LoVo (cell line): ENCODE data around the gene STRA6.
"Not testable (repeated sequence)": the region's sequence is repeated elsewhere in the genome, so short reads cannot be mapped to it uniquely, and the experiment has no call there.

Source experiments
- DNase-seq: peaks from one replicate; pipeline ENCODE4 v3.0.0-alpha.2; 2016; ENCODE audit warnings: low spot score

The STRA6 gene

DNA sequence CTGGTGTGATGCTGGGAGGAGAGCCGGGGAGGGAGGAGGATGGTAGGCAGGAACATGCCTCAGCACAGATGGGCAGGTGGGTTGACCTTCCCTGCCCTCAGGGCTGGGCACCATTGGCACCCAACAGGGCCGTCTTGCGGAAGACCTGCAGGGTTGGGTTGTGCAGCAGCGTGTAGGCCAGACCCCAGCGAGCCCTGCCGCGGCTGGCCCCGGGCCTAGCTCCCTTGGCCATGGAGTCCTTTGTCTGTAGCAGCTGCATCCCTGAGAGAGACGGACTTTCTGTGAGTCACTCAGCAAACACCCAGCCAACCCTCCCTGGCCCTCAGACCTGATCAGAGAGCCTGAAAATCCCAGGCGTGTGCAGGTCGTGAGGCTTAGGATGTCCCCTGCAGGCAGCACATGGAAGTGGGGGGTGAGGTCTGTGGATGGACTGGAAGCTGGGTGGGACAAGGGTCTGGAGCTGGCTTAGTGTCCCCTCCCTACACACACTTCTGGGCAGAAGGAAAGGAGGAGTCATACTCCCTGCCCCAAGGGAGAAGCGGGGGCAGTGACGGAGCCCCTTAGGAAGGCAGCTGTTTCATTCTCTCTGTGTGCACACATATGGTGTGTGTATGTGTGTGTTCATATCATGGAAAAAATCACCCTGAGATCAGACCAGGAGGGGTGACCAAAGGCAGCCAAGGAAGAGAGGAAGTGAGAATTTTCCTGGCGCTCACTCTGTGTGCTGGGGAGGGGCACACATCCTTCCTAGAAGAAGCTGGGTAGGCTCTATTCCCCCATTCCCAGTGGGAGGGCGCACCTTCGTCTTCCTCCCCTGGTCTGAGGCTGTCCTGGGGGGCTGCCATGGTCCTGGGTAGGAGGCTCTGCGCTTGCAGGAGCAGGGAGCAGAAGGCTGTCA, 22.4 kb downstream of the STRA6 start:
- DNase-seq = no peak

DNA sequence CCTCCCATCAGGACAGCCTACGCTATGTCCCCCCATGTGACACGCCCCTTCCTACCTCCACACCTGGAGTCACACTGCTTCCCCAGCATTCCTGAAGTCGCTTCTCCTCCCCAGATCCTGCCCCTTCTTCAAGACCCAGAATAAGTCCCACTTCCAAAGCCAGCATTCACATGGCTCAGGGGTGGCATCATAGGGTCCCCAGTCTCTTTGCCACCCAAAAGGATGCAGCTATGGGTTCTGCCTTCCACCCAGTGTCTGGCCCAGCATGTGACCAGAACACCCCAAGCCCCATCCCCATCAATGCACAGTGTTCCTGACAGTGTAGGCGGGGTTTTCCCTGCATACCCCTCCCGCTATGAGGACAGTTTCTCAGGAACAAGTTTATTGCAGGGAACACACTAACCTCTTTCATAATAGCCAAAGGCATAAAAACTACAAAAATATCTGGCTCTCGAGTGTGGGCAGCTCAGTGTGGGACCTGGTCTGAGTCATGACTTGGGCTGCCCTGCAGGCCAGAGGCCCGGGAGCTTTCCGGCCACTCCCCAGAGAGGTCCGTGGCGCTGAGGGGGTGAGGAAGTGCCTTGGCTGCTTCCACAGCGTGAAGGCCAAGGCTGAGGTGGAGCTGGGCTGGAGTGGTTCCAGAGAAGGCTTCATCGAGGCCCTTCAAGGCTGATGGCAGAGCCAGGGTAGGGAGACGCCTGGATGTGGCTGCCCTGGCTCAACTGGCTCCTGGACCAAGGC, 23.3 kb downstream of the STRA6 start:
- peak; percentile 56 for DNase-seq

DNA sequence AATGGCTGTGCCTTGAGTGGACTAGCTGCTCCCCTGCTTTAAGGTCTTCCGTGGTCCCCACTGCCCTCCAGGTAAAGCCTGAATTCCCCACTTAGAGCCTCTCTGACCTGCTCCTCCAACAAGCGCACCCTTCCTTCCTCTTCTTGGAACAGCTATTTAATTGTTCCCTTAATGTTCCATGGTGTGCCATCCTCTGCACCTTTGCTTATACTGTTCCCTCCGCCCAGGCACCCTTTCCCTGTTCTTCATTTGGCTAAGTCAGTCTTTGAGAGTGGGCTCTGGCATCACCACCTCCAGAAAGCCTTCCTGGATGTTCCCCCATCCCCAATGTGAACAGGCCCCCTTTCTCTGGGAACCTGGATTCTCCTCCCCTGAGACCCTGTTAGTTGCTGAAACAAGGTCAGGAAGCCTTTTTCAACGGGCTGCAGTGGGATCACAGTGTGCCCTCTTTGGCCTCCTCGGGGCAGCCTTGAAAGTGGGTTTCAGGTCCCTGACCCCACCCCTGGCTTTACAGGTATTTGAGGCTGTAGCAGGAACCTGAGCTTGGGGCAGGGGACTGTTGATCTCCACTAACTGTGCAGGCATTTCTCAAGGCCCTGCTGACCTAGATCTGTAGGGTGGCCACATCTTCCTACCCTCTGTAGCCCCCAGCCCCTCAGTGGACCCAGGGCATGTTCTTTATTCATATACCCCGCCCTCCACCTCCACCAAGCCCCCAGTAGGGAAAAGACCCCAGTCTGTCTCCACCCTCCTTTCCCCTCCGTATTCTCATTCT, 24.1 kb downstream of the STRA6 start:
- DNase-seq = no peak

DNA sequence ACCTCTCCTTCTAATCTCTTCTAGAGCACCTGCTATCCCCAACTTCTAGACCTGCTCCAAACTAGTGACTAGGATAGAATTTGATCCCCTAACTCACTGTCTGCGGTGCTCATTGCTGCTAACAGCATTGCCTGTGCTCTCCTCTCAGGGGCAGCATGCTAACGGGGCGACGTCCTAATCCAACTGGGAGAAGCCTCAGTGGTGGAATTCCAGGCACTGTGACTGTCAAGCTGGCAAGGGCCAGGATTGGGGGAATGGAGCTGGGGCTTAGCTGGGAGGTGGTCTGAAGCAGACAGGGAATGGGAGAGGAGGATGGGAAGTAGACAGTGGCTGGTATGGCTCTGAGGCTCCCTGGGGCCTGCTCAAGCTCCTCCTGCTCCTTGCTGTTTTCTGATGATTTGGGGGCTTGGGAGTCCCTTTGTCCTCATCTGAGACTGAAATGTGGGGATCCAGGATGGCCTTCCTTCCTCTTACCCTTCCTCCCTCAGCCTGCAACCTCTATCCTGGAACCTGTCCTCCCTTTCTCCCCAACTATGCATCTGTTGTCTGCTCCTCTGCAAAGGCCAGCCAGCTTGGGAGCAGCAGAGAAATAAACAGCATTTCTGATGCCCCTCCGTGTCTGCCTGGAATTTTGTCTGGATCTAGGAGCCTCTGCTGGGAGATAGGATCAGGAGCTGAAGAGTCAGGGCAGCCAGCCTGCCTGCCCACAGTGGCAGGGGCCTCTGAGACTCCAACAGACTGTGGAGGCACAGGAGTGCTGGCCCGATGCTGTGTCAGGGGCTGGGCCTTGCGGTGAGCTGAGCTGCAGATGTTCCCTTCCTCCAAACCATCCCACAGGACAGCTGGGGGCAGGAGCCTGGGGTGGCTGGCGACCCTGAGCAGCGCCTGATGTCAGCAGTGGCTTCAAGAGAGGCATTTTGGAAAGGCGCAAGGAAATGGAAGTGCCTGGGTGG, 26.0 kb downstream of the STRA6 start:
- DNase-seq = no peak

DNA sequence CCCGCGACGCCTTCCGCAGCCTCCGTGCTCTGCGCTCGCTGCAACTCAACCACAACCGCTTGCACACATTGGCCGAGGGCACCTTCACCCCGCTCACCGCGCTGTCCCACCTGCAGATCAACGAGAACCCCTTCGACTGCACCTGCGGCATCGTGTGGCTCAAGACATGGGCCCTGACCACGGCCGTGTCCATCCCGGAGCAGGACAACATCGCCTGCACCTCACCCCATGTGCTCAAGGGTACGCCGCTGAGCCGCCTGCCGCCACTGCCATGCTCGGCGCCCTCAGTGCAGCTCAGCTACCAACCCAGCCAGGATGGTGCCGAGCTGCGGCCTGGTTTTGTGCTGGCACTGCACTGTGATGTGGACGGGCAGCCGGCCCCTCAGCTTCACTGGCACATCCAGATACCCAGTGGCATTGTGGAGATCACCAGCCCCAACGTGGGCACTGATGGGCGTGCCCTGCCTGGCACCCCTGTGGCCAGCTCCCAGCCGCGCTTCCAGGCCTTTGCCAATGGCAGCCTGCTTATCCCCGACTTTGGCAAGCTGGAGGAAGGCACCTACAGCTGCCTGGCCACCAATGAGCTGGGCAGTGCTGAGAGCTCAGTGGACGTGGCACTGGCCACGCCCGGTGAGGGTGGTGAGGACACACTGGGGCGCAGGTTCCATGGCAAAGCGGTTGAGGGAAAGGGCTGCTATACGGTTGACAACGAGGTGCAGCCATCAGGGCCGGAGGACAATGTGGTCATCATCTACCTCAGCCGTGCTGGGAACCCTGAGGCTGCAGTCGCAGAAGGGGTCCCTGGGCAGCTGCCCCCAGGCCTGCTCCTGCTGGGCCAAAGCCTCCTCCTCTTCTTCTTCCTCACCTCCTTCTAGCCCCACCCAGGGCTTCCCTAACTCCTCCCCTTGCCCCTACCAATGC, 27.1 kb downstream of the STRA6 start:
- no peak for DNase-seq

DNA sequence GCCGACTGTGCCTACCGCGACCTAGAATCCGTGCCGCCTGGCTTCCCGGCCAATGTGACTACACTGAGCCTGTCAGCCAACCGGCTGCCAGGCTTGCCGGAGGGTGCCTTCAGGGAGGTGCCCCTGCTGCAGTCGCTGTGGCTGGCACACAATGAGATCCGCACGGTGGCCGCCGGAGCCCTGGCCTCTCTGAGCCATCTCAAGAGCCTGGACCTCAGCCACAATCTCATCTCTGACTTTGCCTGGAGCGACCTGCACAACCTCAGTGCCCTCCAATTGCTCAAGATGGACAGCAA, 27.7 kb downstream of the STRA6 start:
- DNase-seq = no peak

DNA sequence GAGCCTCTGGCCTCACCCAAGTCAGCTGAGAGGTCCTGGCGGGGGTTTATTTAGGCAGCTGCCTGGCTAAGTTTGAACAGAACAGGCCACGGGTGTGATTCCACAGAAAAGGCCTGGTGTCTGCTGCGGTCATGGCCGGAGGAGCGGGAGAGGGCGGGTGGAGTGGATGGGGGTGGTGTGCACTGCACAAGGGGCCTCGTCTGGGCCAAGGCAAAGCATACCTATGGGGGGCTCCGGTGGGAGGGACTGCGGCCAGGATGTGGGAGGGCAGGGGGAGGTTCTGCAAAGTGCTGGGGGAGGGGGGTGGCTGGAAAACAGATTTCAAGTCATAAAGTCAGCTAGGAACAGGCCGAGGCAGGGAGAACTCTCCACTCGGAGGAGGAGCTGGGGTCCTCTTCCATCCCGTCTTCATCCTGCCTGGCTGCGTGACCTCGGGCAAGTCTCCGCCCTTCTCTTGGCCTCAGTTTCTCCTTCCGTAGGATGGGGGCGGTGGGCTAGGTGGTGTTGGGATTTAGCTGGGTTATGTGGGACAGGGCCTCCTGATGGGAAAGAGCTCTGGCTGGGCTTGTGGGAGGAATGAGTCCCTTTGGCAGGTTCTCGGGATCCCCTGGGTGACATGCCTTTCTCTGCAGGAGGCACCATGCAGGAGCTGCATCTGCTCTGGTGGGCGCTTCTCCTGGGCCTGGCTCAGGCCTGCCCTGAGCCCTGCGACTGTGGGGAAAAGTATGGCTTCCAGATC, 28.2 kb downstream of the STRA6 start:
- no peak for DNase-seq

DNA sequence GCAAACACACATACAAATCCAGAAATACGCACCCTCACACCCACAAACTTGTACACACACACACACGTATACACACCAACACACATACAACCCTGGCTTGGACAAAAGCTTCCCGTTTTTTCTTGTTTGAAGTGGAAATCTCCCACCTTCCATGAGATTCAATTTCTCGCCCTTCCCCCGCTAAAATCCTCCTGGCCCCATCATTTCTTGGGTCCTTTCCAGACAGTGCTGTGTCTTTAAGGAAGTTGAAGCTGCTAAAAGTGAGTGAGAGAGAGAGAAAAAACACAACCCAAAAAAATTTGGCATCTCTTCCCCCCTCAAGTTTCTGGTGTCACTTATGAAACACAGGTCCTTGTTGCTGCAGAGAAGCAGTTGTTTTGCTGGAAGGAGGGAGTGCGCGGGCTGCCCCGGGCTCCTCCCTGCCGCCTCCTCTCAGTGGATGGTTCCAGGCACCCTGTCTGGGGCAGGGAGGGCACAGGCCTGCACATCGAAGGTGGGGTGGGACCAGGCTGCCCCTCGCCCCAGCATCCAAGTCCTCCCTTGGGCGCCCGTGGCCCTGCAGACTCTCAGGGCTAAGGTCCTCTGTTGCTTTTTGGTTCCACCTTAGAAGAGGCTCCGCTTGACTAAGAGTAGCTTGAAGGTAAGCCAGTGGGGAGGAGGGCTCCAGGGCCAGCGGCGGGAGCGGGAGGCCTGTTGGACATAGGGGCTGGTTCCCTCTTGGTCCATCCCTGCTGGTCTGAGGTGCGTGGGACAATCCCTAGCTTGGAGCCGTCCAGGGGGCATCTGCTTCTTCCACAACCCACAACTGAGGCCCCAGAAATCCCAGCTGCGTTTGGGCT, 29.0 kb downstream of the STRA6 start, which contains the start of gene ISLR:
TSS of gene ISLR (plus strand) at position 331 of the 839 bp plus-strand sequence. CDS start 1,149 bp downstream, outside the sequence.
- DNase-seq = no peak

DNA sequence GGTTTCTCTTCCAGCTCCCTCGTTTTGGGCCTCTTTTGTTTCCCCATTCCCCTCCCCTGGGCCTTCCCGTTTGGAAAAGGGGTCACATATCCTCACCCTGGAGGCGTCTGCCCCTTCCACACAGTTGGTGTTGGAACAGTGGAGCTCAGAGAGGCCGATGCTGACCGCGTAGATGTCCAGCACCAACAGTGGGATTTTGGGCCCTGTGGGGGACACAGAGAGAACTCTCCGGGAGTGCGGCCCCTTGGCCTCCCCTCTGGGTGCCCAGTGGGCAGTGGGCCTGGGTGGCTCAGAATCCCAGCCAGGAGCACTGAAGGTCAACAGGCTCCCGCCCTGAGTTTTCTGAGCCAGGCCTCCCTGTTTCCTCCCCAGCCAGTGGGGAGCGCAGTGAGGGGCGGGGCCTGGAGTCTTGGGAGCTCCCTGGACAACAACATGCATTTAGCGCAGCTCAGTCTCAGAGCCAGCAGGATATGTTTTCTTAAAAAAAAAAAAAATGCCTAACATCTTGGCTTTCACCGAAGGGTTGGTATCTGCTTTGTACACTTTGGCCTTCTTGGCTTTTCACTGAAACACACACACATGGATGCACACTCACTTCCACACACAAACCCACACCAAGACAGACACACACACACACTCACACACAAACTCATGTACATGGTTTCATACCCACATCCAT, 29.7 kb downstream of the STRA6 start:
- DNase-seq = no peak

DNA sequence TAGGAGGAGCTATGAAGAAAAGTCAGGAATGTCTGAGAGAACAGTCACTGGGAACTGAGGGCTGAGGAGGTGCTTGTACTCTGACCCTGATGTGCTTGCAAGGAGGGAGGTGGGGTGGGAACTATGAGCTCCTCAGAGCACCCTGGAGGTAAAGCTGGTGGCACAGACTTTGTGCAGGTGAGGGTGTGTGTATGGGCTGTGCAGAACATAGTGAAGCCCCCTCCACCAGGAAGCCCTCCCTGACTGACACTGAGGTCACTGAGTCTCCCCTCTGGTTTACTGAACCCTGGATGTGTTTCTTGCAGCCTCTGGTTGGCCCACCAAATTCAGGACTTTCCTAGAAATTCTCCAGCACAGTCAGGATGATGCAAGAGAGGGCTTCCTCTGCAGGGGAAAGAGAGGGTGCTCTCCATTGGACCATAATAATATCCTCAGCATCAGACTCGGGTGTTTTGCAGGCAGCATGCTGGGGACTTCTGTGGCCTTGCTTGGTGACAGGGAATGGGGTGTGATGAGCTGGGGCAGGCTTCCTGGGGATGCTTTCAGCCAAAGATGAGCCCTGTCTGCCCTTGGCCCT, 30.5 kb downstream of the STRA6 start:
- no peak for DNase-seq

DNA sequence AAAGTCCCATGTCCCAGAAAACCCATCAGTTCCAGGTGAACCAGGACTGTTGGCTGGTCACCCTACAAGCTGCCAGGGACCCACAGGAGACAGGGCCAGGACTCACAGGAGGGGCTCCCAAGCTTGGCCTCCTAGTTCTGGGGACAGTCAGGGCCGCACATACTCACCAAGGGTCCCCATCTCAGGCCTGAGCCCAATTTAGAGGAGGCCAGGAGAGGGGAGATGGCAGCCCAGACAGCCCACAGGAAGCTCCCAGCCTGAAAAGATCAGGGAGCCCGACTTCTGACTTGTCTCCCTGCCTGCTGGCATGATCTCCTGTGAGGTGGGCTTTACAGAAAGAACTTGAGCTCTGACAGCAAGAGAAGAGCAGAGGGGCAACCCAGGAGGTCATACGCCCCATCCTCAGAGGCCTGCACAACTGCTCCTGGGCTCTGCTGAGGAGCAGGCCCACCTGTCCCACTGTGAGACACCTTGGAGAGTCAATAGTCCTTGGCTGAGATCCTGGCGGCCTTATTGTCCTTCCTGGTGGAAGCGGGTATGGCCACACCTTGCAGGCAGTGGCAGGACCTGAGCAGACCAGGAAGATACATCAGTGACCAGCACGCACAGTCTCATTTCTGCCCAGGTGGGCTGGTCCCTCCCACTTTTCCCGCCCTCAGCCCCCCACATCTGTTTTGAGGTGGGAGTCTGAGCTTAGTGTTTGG, 31.6 kb downstream of the STRA6 start:
- DNase-seq = no peak

DNA sequence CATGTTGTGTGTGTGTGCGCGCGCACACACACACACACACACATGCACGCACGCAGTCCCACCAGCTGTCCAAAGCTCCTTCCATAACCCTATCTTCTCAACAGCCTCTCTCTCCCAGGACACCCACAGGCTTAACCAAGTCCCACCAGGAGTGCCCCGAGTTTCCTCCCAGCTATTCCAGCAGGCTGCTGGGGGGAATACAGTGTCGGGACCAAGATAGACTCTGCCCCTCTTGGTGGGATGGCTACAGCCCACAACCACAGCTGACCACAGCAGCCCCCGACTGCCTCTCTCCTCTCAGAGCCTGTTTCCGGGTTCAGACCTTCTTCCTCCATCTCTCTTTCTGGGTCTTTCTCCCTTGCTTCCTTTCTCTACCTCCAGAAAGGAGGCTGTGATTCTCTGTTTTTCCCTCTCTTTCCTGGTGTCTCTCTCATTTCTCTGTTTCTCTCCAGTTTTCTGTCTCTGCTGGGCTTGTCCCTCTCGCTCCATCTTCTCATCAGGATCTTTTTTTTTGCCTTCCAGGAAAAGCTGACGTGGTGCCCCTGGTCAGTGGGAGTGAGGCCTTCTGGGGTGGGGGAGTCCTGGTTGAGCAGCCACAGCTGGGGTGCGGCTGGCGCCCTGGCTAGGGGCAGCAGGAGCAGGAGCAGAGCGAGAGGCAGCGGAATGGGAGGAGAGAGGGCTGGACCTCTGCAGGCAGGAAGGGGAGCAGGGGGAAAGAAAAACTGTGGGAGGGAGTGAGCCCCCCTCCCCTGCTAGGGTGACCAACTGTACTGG, 32.3 kb downstream of the STRA6 start:
- DNase-seq = no peak

DNA sequence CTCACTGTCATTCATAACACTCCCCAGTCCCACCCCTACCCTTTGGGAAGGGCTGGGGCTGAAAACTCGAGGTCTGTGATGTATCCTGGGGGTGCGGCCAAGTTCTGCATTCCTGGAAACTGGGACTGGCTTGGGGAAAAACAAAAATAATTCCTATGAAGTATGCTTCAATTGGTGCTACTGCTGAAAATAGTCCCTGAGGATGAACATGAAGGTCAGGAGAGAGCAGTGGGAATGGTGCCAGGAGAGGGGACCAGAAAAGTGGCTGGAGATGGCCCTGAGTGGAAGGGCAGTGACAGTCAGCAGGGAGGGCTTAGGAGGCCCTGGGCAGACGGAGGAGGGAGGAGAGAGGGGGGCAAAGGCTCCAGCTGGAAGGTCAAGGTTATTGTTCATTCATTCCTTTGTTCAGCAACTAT, 33.9 kb downstream of the STRA6 start:
- DNase-seq = no peak

DNA sequence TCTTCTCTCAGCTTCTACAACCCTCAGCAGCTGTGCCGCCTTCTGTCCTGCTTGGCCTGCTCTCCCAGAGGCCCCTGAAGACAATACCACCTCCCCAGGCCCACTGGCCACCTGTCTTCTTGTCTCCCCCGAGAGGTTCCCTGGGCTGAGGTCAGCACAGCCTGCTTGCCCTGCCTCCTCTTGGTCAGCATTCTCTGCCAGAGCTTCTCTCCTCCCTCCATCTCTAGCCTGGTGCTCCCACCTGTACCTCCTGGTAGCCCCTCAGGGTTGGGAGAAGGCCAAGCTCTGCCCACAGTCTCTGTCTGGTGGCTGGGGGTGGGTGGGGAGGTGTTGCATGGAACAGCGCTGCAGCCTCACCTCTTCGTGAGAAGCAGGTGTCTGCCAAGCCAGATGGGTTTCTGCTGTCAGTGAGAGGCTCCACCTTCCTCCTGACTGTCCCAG, 34.7 kb downstream of the STRA6 start:
- no peak for DNase-seq

DNA sequence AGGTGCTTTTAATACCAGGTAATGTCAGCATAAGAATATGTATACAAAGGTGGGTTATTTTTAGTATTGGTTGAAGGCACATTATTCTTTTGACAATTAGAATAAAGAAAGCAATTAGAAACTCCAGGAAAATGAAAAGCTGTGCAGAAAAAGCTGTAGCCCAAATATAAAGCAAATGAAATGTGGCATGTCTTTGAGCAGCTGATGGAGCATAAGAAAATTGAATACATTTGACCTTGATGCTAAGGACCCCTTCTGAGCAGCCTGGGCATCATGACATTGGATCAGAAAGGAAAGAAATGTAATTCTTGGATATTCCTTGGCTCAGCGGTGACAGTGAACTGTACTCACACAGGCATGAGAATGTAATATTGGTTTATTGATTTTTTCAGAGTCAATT, 37.1 kb downstream of the STRA6 start:
- no peak for DNase-seq

DNA sequence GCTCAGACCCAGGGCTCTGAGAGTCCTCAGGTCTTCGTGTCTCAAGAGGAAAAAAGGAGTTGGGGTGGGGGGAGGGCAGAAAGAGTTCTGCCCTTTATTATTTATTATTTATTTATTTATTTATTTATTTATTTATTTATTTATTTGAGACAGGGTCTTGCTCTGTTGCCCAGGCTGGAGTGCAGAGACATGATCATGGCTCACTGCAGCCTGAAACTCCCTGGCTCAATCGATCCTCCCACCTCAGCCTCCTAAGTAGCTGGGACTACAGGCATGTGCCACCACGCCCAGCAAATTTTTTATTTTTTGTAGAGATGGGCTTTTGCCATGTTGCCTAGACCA, 40.4 kb downstream of the STRA6 start:
- not testable (repeated sequence) for DNase-seq
